Retinal pigment epithelial cell (primary cell): Measurements from ENCODE around the gene CNPPD1.

Source experiments
- DNase-seq: peaks from one replicate; pipeline ENCODE4 v3.0.0-alpha.2; 2010; ENCODE audit warnings: low read depth
- H3K4me3 ChIP-seq: 2 replicates; pipeline ENCODE4 v1.5.1; 2011; ENCODE audit warnings: mild to moderate bottlenecking, low read length, control low read depth, moderate library complexity
- TF ChIP-seq, protein P1 (sequence below): conservative IDR thresholded peaks from 2 replicates; pipeline ENCODE4 v1.5.1; 2011; ENCODE audit warnings: low read depth, low read length, control low read depth, inconsistent platforms

The CNPPD1 gene

DNA sequence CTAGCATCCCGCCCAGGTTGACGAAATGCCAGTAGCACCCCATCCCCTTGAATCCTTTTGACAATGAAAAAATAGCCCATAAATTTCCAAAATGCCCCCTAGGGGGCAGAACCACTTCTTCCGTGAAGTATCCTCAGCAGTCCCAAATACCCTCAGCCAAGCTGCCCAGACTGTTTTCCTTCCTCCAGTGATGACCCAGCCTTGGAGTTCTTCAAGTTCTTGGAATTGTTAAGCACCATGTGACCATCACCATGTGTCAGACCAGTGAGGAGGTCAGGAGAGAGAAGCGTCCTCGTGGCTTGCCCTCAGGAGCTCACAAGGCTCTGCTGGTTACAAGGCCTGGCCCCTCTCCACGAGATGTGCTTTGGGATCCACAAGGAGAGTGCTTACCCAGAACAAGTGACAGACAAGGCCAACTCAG, 5.5 kb downstream of the CNPPD1 start:
- DNase-seq = peak; percentile 62
- H3K4me3 ChIP-seq = no peak overlapping the region

DNA sequence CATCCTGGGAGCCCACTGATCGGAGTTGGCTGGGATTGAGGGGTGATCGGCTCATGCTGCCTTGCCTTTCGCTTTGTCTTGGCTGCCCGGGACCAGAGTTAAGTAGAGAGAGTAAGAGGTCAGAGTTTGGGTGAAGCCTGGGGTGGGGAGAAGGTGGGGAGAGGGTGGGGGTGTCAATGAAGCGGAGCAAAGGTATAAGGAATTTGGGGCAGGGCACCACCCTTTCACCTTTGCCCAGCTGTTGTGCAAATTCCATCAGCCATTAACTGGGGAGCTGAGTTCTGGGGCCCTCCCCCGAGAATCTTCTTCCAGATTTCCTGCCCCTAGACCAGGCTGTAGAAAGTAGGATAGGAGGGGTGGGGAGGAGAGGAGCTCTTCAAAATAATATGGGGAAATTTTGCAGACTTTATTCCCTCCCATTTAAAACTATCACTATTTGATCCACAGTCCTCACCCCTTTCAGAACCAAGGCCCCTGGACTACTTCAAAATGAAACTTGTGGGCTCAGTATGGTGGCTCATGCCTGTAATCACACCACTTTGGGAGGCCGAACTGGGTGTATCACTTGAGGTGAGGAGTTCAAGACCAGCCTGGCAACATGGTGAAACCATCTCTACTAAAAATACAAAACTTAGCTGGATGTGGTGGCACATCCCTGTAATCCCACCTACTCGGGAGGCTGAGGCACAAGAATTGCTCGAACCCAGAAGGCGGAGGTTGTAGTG, 6.6 kb downstream of the CNPPD1 start, which contains the start of gene SLC23A3:
Gene SLC23A3, minus strand, starts transcription at position 100 of the 725 bp plus-strand sequence. Its CDS starts 45 bp downstream, at position 55.
- no peak within 1 kb of the TSS for H3K4me3 ChIP-seq
- TF ChIP-seq, protein P1, sequence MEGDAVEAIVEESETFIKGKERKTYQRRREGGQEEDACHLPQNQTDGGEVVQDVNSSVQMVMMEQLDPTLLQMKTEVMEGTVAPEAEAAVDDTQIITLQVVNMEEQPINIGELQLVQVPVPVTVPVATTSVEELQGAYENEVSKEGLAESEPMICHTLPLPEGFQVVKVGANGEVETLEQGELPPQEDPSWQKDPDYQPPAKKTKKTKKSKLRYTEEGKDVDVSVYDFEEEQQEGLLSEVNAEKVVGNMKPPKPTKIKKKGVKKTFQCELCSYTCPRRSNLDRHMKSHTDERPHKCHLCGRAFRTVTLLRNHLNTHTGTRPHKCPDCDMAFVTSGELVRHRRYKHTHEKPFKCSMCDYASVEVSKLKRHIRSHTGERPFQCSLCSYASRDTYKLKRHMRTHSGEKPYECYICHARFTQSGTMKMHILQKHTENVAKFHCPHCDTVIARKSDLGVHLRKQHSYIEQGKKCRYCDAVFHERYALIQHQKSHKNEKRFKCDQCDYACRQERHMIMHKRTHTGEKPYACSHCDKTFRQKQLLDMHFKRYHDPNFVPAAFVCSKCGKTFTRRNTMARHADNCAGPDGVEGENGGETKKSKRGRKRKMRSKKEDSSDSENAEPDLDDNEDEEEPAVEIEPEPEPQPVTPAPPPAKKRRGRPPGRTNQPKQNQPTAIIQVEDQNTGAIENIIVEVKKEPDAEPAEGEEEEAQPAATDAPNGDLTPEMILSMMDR = no peak
- DNase-seq = no peak

More for the DNA sequence above, 5.5 kb downstream of the CNPPD1 start:
- TF ChIP-seq, protein P1 = peak; percentile 81

DNA sequence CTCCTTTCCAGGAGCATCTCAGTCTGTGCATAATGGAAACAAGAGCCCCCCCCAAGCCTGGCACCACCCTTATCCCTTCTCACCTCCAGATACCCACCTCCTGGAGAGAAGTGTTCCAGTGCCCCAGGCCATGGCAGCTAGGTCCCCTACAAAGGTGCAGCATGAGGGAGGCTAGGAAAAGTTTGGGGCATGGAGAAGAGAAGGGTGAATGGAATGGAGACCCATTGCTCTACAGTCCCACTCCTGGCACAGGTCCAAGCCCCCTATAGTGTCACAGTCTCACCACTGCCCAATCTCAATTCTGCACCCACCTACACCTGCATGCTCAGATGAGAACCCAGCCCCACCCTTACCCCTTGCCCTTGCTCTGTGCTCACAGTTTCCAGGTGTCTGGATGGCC, 7.8 kb downstream of the CNPPD1 start:
- H3K4me3 ChIP-seq = no peak overlapping the region
- TF ChIP-seq, protein P1 = no peak
- no peak for DNase-seq

DNA sequence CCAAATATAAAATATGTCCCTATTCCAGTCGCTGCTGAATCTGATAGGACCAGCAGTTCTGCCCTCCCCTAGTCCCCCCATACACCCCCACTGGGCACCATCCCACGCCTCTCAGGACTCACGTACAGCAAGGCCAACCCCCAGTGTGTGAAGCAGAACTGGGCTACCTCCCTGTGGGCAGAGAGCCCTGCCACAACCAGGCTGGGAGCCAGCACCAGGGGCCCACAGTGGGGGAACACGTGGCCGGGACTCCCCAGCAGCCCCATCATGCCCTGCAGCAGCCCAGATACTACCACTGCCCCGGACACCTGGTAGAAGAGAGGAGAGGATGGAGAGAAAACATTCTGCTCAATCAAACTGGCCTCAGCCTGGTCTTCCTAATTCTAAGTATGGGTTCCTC, 8.2 kb downstream of the CNPPD1 start:
- no peak overlapping the region for H3K4me3 ChIP-seq
- DNase-seq = no peak
- TF ChIP-seq, protein P1 = no peak

DNA sequence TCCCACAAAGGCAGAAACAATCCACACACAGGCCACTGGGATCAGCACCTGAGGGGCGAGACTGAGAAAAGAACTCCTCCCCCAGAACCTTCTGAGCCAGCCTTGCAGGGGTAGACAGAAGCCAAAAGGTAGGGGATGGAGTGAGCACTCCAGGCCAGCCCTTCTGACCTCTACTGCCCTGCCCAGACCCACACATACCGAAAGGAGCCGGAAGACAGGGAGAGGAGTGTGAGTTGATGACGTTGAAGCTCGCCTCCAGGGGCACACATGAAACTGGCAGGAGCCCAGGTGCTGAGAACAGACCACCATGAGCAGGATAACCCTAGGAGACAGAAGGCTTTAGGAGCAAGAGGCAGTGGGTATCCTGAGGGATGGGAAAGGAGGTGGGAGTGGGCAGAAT, 8.7 kb downstream of the CNPPD1 start:
- TF ChIP-seq, protein P1 = no peak
- DNase-seq = no peak
- H3K4me3 ChIP-seq = no peak overlapping the region

DNA sequence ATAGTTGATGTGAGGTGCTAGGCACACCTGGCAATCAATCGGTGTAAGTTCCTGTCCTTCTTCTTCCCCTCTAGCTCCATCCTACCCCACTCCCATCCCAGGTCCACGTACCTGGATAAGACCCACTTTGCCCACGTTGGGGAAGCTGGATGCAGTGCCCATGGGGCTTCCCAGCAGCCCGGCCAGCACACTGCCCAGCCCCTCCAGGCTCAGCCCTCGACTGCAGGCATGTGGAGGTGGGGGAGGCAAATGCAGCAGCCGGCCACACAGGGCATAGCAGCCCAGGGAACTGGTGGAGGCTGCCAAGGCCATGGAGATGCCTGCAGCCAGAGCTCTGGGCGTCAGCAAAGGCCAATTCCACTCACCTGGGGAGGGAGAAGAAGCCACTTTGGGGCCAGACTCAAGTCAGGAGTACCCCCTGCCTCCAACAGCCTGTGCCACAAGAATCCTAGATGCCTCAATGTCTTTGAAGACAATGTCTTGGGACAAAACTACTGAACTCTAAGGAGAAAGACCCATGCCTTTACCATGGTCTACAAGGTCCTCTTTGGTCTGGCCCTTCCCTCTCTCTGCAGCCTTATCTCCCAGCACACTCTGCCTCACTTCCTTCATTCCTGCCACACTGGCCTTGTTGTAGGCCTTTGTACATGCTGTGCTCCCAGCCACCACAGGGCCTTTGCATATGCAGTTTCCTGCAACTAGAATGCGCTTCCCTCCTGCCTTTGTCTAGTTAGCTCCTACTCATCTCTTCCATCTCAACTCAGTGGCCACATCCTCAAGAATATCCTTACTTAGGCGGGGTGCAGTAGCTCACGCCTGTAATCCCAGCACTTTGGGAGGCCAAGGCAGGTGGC, 11.4 kb downstream of the CNPPD1 start:
- TF ChIP-seq, protein P1 = no peak
- H3K4me3 ChIP-seq = no peak overlapping the region
- no peak for DNase-seq

DNA sequence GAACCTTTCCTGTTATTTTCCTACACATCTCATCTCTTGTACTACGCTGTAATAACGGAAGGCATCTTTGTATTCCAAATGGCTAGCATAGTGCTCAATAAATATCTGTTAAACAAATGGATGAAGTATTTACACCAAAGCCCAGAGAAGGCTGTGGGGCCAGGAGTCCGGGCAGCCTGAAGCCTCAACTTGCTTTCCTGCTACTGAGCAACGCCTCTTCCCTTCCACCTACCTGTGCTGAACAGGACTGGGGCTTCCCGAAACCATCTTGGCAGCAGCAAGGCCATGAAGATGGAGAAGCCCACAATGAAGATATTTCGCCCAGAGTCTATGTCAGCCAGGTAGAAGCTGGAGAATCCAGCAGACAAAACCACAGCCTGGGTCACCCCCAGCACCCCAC, 13.6 kb downstream of the CNPPD1 start:
- no peak overlapping the region for H3K4me3 ChIP-seq
- no peak for DNase-seq
- TF ChIP-seq, protein P1 = no peak
